ENCODE measurements around the gene RBM17.

The RBM17 gene

GRCh38 chr10:6072215-6072934 lies 16.5 kb upstream of the RBM17 start:
- no peak for TF ChIP-seq SUZ12 (IDR thresholded peaks at IDR 0.05; ENCODE audit: extremely low read depth, insufficient read depth, insufficient read length)
- TF ChIP-seq YY1 (IDR thresholded peaks at IDR 0.05; ENCODE audit: insufficient read depth, insufficient read length) = no peak
- TF ChIP-seq ZNF274 (IDR thresholded peaks at IDR 0.05; ENCODE audit: low read depth, low read length) = no peak
- Histone ChIP-seq H3K4me1 (ENCODE audit: insufficient read depth, insufficient read length) (no peaks in the 10 kb centered on the region), H3K9me3 (ENCODE audit: insufficient read depth, low read length) (no peaks in the 10 kb centered on the region), H3K36me3 (ENCODE audit: insufficient read depth, insufficient read length, low read length) (no peaks in the 10 kb centered on the region), H3K9ac (ENCODE audit: insufficient read length, low read depth) (no peak overlapping the region), H3K4me3 (ENCODE audit: insufficient read length, low read depth) (no peak overlapping the region), H3K27me3 (ENCODE audit: insufficient read depth, insufficient read length) (no peaks in the 10 kb centered on the region)
- DNase-seq (ENCODE audit: low read depth, low spot score) = no peak

DNA sequence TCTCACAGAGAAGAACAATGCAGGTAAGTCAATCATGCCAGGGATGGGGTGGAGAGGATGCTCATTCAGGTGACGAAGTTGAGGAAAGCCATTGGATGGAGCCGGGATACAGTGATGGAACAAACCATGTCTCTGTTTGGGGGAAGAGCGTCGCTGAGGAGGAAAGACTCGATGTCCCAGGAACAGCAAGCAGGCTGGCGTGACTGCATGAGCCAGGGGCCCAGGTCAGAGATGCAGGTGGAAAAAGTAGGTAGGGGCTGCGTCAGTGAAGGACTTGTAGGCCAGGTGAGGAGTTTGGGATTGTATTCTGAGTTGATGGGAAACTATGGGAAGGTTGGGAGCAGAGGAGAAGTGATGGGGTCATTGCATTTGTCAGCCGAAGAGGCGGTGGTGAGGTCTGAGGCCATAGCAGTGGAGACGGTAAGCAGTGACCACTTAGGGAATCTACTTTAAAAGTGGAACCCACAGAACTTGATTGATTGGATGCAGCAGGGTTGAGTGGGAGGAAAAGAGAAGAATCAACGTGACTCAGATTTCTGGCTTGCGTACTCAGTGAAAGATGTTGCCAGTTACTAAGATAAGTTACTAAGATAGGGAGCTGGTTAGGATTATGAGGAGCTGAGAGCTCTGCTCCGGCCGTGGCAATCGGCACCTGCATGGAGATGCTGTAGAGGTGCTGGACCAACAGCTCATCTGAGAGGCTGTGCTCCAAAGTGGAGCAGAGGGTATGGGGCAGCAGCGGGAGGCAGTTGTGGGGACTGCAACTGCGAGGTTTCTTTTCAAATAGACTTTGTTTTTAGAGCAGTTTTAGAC lies 14.1 kb upstream of the RBM17 start:
- H3K4me3 ChIP-seq (ENCODE audit: insufficient read length, low read depth) = no peak overlapping the region
- DNase-seq (ENCODE audit: low read depth, low spot score) = no peak
- no peaks in the 10 kb centered on the region for H3K36me3 ChIP-seq (ENCODE audit: insufficient read depth, insufficient read length, low read length)
- no peaks in the 10 kb centered on the region for H3K9me3 ChIP-seq (ENCODE audit: insufficient read depth, low read length)
- no peaks in the 10 kb centered on the region for H3K27me3 ChIP-seq (ENCODE audit: insufficient read depth, insufficient read length)
- no peaks in the 10 kb centered on the region for H3K4me1 ChIP-seq (ENCODE audit: insufficient read depth, insufficient read length)
- TF ChIP-seq ZNF274 (IDR thresholded peaks at IDR 0.05; ENCODE audit: low read depth, low read length) (no peak), SUZ12 (IDR thresholded peaks at IDR 0.05; ENCODE audit: extremely low read depth, insufficient read depth, insufficient read length) (no peak), YY1 (IDR thresholded peaks at IDR 0.05; ENCODE audit: insufficient read depth, insufficient read length) (no peak)
- no peak overlapping the region for H3K9ac ChIP-seq (ENCODE audit: insufficient read length, low read depth)

DNA sequence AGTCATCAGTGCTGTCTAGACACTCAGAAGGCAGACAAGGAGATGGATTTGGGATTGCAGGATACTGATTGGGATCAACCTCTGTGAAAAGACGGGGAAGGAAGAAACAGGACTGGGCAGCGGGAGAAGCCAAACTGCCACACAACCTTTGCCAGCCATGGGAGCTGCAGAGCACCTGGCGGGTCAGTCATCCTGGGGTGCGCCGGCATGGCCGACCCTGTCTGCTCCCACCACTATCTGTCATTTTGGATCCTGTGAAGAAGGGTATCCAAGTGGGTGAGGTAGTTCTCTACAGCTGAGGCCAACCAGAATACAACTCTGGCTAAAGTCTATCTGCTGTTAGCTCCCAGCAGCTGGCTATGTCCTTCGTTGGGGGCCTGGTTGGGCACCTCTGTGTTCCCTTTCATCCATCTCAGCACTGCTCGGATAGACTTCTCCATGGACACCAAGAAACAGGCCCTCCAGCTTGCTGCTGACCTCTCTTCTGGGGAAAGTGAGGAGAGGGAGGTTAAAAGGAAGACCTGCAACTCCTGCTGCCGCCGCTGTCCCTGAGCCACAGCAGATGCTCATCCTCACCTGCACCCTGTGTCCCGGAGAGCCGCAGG lies 11.7 kb upstream of the RBM17 start:
- H3K9ac ChIP-seq (ENCODE audit: insufficient read length, low read depth) = no peak overlapping the region
- H3K4me3 ChIP-seq (ENCODE audit: insufficient read length, low read depth) = no peak overlapping the region
- no peak for DNase-seq (ENCODE audit: low read depth, low spot score)
- no peaks in the 10 kb centered on the region for H3K27me3 ChIP-seq (ENCODE audit: insufficient read depth, insufficient read length)
- no peaks in the 10 kb centered on the region for H3K4me1 ChIP-seq (ENCODE audit: insufficient read depth, insufficient read length)
- no peaks in the 10 kb centered on the region for H3K36me3 ChIP-seq (ENCODE audit: insufficient read depth, insufficient read length, low read length)
- TF ChIP-seq SUZ12 (IDR thresholded peaks at IDR 0.05; ENCODE audit: extremely low read depth, insufficient read depth, insufficient read length) = no peak
- H3K9me3 ChIP-seq (ENCODE audit: insufficient read depth, low read length) = no peaks in the 10 kb centered on the region

DNA sequence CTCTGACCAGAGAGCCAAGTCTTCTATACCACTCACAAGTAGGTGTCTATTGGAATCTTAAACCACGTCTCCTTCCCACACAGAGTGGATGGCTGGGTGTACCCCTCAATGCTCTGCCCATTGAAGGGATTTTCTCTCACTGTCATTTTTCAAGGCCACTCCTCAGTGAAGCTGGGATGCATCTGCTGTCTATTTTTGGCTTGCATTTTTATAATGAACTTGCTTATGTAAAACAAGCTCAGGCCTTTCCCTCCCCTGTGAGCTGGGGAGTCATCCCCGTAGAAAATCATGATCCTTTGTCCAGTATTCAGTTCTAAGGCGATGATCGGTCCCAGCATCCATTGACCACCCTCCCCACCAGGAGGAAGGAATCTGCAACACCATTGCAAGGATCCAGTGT lies 9.8 kb upstream of the RBM17 start:
- no peak for DNase-seq (ENCODE audit: low read depth, low spot score)
- H3K4me1 ChIP-seq (ENCODE audit: insufficient read depth, insufficient read length) = no peaks in the 10 kb centered on the region
- no peak overlapping the region for H3K4me3 ChIP-seq (ENCODE audit: insufficient read length, low read depth)
- H3K9me3 ChIP-seq (ENCODE audit: insufficient read depth, low read length) = no peaks in the 10 kb centered on the region
- TF ChIP-seq SUZ12 (IDR thresholded peaks at IDR 0.05; ENCODE audit: extremely low read depth, insufficient read depth, insufficient read length) = no peak
- no peak for TF ChIP-seq ZNF274 (IDR thresholded peaks at IDR 0.05; ENCODE audit: low read depth, low read length)
- TF ChIP-seq YY1 (IDR thresholded peaks at IDR 0.05; ENCODE audit: insufficient read depth, insufficient read length) = no peak
- H3K36me3 ChIP-seq (ENCODE audit: insufficient read depth, insufficient read length, low read length) = no peaks in the 10 kb centered on the region
- no peaks in the 10 kb centered on the region for H3K27me3 ChIP-seq (ENCODE audit: insufficient read depth, insufficient read length)
- H3K9ac ChIP-seq (ENCODE audit: insufficient read length, low read depth) = no peak overlapping the region

DNA sequence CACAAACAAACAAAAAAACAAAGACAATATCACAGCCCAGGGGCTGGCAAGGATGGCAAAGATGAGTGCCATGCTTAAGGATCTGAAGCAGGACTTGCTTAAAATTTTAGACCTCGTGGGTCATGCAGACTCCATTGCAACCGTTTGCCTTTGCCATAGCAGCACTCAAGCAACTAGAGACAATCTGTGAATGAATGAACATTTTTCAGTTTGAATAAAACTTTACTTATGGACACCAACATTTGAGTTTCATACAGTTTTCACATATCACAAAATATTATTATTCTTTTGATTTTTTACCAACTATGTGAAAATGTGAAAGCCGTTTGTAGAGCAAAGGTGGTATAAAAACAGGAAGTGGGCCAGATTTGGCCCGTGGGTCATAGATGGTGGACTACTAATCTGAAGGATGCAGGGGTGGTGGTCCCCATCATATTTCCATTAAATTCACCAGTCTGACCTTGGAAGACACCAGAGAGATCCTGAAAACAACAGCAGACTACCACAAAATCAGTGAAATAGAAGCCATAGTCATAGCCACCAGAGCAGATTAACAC lies 8.3 kb upstream of the RBM17 start:
- Histone ChIP-seq H3K9ac (ENCODE audit: insufficient read length, low read depth) (no peak overlapping the region), H3K4me1 (ENCODE audit: insufficient read depth, insufficient read length) (no peaks in the 10 kb centered on the region), H3K4me3 (ENCODE audit: insufficient read length, low read depth) (no peak overlapping the region), H3K9me3 (ENCODE audit: insufficient read depth, low read length) (no peaks in the 10 kb centered on the region), H3K27me3 (ENCODE audit: insufficient read depth, insufficient read length) (no peaks in the 10 kb centered on the region), H3K36me3 (ENCODE audit: insufficient read depth, insufficient read length, low read length) (no peaks in the 10 kb centered on the region)
- DNase-seq (ENCODE audit: low read depth, low spot score) = no peak
- no peak for TF ChIP-seq ZNF274 (IDR thresholded peaks at IDR 0.05; ENCODE audit: low read depth, low read length)
- no peak for TF ChIP-seq SUZ12 (IDR thresholded peaks at IDR 0.05; ENCODE audit: extremely low read depth, insufficient read depth, insufficient read length)
- no peak for TF ChIP-seq YY1 (IDR thresholded peaks at IDR 0.05; ENCODE audit: insufficient read depth, insufficient read length)

GRCh38 chr10:6082496-6083395 lies 6.1 kb upstream of the RBM17 start:
- DNase-seq (ENCODE audit: low read depth, low spot score) = no peak
- no peak overlapping the region for H3K4me3 ChIP-seq (ENCODE audit: insufficient read length, low read depth)
- TF ChIP-seq YY1 (IDR thresholded peaks at IDR 0.05; ENCODE audit: insufficient read depth, insufficient read length) (no peak), ZNF274 (IDR thresholded peaks at IDR 0.05; ENCODE audit: low read depth, low read length) (no peak), SUZ12 (IDR thresholded peaks at IDR 0.05; ENCODE audit: extremely low read depth, insufficient read depth, insufficient read length) (no peak)
- no peak overlapping the region for H3K9ac ChIP-seq (ENCODE audit: insufficient read length, low read depth)
- no peaks in the 10 kb centered on the region for H3K27me3 ChIP-seq (ENCODE audit: insufficient read depth, insufficient read length)
- H3K9me3 ChIP-seq (ENCODE audit: insufficient read depth, low read length) = peaks cover 6% of the 10 kb centered on the region; the same call in 1 of the 2 replicates
- H3K4me1 ChIP-seq (ENCODE audit: insufficient read depth, insufficient read length) = no peaks in the 10 kb centered on the region
- H3K36me3 ChIP-seq (ENCODE audit: insufficient read depth, insufficient read length, low read length) = no peaks in the 10 kb centered on the region

Data from NT2/D1 (cell line).